ENCODE results near the gene SEC14L1.

SEC14L1 gene

GRCh38 chr17:77217566-77217965, 76.8 kb downstream of the SEC14L1 start:
- TF ChIP-seq CTCF (IDR thresholded peaks at IDR 0.05; ENCODE audit: low read depth, low read length, missing control alignments) = no peak
- no peak overlapping the region for H3K4me3 ChIP-seq (ENCODE audit: low read depth, low read length)
- DNase-seq (ENCODE audit: low read depth) = no peak

GRCh38 chr17:77218902-77219301, 78.1 kb downstream of the SEC14L1 start:
- no peak for TF ChIP-seq CTCF (IDR thresholded peaks at IDR 0.05; ENCODE audit: low read depth, low read length, missing control alignments)
- no peak for DNase-seq (ENCODE audit: low read depth)
- H3K4me3 ChIP-seq (ENCODE audit: low read depth, low read length) = no peak overlapping the region

GRCh38 chr17:77222356-77222755, 81.6 kb downstream of the SEC14L1 start:
- TF ChIP-seq CTCF (IDR thresholded peaks at IDR 0.05; ENCODE audit: low read depth, low read length, missing control alignments) = no peak
- no peak for DNase-seq (ENCODE audit: low read depth)
- no peak overlapping the region for H3K4me3 ChIP-seq (ENCODE audit: low read depth, low read length)

- no peak overlapping the region for H3K4me3 ChIP-seq (ENCODE audit: low read depth, low read length)
- DNase-seq (ENCODE audit: low read depth) = no peak
- no peak for TF ChIP-seq CTCF (IDR thresholded peaks at IDR 0.05; ENCODE audit: low read depth, low read length, missing control alignments)
Measured at GRCh38 chr17:77223642-77224420, 83.1 kb downstream of the SEC14L1 start.

- no peak overlapping the region for H3K4me3 ChIP-seq (ENCODE audit: low read depth, low read length)
- TF ChIP-seq CTCF (IDR thresholded peaks at IDR 0.05; ENCODE audit: low read depth, low read length, missing control alignments) = no peak
- DNase-seq (ENCODE audit: low read depth) = no peak
Measured at GRCh38 chr17:77225265-77225664, 84.5 kb downstream of the SEC14L1 start.

- no peak for TF ChIP-seq CTCF (IDR thresholded peaks at IDR 0.05; ENCODE audit: low read depth, low read length, missing control alignments)
- no peak for DNase-seq (ENCODE audit: low read depth)
- no peak overlapping the region for H3K4me3 ChIP-seq (ENCODE audit: low read depth, low read length)
Measured at GRCh38 chr17:77227461-77228240, 86.9 kb downstream of the SEC14L1 start.

All from GM12864 (cell line).